ENCODE data around the gene ABCB10. TPM values are rescaled to one million over a fixed set of nuclear protein-coding genes. Genes with fewer than 3 reads are reported as not detected.
"Not testable (repeated sequence)": the region's sequence is repeated elsewhere in the genome, so short reads cannot be mapped to it uniquely, and the experiment has no call there.

The ABCB10 gene
- total and polyA plus RNA-seq, 10 donors = 6.9 to 21.9 (median 15.7) TPM

DNA sequence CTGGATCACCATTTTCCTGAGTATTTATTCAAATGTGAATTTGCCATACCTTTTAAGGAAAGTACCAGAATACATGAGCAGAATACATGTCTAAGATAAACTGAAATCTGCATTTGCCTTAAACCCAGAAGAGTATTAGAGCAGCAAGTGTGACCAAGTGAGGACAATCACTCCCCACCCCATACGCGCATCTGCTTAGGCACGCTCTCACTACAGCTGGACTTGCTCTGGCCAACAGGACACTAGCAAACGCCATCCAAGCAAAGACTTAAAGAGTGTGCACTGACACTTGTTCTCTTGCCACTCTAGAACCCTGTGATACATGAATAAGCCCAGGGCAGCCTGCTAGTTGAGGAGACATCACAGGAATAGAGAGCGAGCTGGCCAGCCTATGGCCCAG, 76.0 kb downstream of the ABCB10 start:
- 76 to 98% (median 92%) methylated on average over 2 to 5 of the region's 5 CpGs for WGBS, 5 donors
- no peak overlapping the region for H3K27ac ChIP-seq
- no peak for DNase-seq
- TF ChIP-seq POLR2AphosphoS5 (IDR thresholded peaks at IDR 0.05) = no peak
- TF ChIP-seq POLR2A (IDR thresholded peaks at IDR 0.05) = no peak
- TF ChIP-seq, protein P1, sequence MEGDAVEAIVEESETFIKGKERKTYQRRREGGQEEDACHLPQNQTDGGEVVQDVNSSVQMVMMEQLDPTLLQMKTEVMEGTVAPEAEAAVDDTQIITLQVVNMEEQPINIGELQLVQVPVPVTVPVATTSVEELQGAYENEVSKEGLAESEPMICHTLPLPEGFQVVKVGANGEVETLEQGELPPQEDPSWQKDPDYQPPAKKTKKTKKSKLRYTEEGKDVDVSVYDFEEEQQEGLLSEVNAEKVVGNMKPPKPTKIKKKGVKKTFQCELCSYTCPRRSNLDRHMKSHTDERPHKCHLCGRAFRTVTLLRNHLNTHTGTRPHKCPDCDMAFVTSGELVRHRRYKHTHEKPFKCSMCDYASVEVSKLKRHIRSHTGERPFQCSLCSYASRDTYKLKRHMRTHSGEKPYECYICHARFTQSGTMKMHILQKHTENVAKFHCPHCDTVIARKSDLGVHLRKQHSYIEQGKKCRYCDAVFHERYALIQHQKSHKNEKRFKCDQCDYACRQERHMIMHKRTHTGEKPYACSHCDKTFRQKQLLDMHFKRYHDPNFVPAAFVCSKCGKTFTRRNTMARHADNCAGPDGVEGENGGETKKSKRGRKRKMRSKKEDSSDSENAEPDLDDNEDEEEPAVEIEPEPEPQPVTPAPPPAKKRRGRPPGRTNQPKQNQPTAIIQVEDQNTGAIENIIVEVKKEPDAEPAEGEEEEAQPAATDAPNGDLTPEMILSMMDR (IDR thresholded peaks at IDR 0.05 in 8 of 11, conservative IDR thresholded peaks at IDR 0.05 in 3 of 11) = no peak
- H3K4me1 ChIP-seq = peaks cover 0 to 44% (median 37%) of the 10 kb centered on the region in 6 donors
- H3K9me3 ChIP-seq = no peaks in the 10 kb centered on the region
- H3K36me3 ChIP-seq = peaks cover 3 to 96% (median 57%) of the 10 kb centered on the region in 6 donors
- intact Hi-C loops (cut with DNase I; ENCODE audit: low total_unique reads) = no loop called here
- no peaks in the 10 kb centered on the region for H3K27me3 ChIP-seq (replicated peaks in 1 of 7)
- H3K4me3 ChIP-seq = no peak overlapping the region

DNA sequence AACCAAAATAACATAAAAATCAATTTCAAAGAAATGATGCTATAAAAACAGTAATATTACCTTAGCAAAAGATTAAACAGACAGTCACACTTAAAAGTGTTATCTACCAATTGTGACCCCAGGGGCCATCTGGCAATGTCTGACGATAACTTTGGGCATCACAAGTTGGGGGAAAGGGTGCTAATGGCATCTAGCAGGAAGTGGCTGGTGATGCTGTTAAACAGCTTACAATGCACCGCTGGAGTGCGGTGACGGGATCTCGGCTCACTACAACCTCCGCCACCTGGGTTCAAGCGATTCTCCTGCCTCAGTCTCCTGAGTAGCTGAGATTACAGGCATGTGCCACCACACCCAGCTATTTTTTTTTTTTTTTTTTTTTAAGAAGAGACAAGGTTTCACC, 78.0 kb downstream of the ABCB10 start:
- H3K27me3 ChIP-seq (replicated peaks in 1 of 7) = no peaks in the 10 kb centered on the region
- intact Hi-C loops (cut with DNase I; ENCODE audit: low total_unique reads) = no loop called here
- peaks cover 0 to 96% (median 56%) of the 10 kb centered on the region in 6 donors for H3K36me3 ChIP-seq
- DNase-seq = no peak
- peaks cover 0 to 44% (median 37%) of the 10 kb centered on the region in 6 donors for H3K4me1 ChIP-seq
- WGBS, 5 donors = 61 to 82% (median 75%) methylated on average over 7 of the region's 7 CpGs
- H3K27ac ChIP-seq = peak overlapping the region; percentile 21 to 75 (median 52)
- TF ChIP-seq POLR2A (IDR thresholded peaks at IDR 0.05) = no peak
- TF ChIP-seq POLR2AphosphoS5 (IDR thresholded peaks at IDR 0.05) = no peak
- TF ChIP-seq, protein P1 (IDR thresholded peaks at IDR 0.05 in 8 of 11, conservative IDR thresholded peaks at IDR 0.05 in 3 of 11) = no peak
- no peaks in the 10 kb centered on the region for H3K9me3 ChIP-seq
- H3K4me3 ChIP-seq = no peak overlapping the region

DNA sequence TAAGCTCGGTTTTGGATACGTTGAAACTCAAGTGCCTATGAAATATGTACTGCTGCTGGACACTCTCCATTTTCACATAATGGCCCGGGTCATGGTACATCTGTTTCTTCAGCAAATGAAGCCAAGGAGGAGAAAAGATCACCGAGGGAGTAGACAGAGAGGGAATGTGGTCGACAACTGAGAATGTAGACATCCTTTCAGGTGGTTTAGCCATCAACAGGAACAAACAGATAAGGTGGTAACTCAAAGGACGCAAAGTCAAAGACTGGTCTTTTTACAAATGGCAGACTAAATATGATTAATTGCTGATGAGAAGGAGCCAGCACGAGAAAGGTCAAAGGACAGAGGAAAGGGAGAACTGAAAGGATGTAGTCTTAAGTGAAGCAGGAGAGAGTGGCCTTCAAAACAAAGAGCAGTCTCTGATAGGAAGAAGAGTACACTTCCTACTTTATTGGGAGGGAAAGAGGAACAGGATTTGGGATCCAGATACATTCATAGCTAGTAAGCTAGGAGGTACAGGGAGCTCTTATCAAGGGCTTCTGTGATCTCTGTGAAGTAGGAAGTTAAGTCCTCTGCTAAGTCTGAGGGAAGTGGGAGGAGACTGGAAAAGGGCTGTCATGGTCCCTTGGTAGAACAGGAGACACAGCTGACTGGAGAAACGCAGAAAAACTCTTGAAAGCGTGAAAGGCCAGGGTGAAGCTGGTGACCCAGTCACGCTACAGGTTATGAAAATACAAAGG, 78.7 kb downstream of the ABCB10 start:
- no peak for DNase-seq
- no peak overlapping the region for H3K4me3 ChIP-seq
- WGBS, 5 donors = 50 to 65% (median 63%) methylated on average over 10 of the region's 10 CpGs
- H3K27ac ChIP-seq = peak overlapping the region; percentile 21 to 75 (median 52)
- TF ChIP-seq POLR2AphosphoS5 (IDR thresholded peaks at IDR 0.05) = peak in 1 of 3 donors; percentile 16
- TF ChIP-seq, protein P1 (IDR thresholded peaks at IDR 0.05 in 8 of 11, conservative IDR thresholded peaks at IDR 0.05 in 3 of 11) = no peak
- no peak for TF ChIP-seq POLR2A (IDR thresholded peaks at IDR 0.05)
- intact Hi-C loops (cut with DNase I; ENCODE audit: low total_unique reads) = loop anchor here (5.0 kb wide), 1 partner anchor 223 kb away; no protein-coding TSS in a partner anchor
- H3K4me1 ChIP-seq = peaks cover 0 to 44% (median 37%) of the 10 kb centered on the region in 6 donors
- no peaks in the 10 kb centered on the region for H3K9me3 ChIP-seq
- H3K36me3 ChIP-seq = peaks cover 0 to 96% (median 56%) of the 10 kb centered on the region in 6 donors
- H3K27me3 ChIP-seq (replicated peaks in 1 of 7) = no peaks in the 10 kb centered on the region

DNA sequence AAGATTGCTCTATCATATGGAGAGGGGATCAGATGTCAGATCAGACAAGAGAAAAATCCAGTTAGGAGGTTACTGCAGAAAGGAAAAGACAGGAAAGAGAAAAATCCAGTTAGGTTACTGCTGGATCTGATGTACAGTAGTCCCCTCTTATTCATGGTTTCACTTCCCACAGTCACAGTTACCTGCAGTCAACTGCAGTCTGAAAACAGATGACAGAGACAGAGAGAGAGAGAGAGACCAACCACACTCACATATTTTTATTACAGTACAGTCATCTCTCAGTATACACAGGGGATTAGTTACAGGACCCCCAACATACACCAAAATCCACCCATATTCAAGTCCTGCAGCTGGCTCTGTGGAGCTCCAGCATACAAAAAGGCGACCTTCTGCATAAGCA, 79.7 kb downstream of the ABCB10 start:
- no peak for DNase-seq
- H3K4me3 ChIP-seq = no peak overlapping the region
- peaks cover 0 to 96% (median 57%) of the 10 kb centered on the region in 6 donors for H3K36me3 ChIP-seq
- no peaks in the 10 kb centered on the region for H3K27me3 ChIP-seq (replicated peaks in 1 of 7)
- H3K27ac ChIP-seq = peak overlapping the region in 5 of 8 donors; percentile 2 to 75 (median 70)
- no peaks in the 10 kb centered on the region for H3K9me3 ChIP-seq
- peaks cover 0 to 44% (median 37%) of the 10 kb centered on the region in 6 donors for H3K4me1 ChIP-seq
- intact Hi-C loops (cut with DNase I; ENCODE audit: low total_unique reads) = loop anchor here (5.0 kb wide), 1 partner anchor 222 kb away; no protein-coding TSS in a partner anchor
- 84 to 91% (median 89%) methylated on average over 1 of the region's 1 CpG for WGBS, 5 donors
- TF ChIP-seq POLR2A (IDR thresholded peaks at IDR 0.05) (no peak), POLR2AphosphoS5 (IDR thresholded peaks at IDR 0.05) (no peak)
- TF ChIP-seq, protein P1 (IDR thresholded peaks at IDR 0.05 in 8 of 11, conservative IDR thresholded peaks at IDR 0.05 in 3 of 11) = no peak

DNA sequence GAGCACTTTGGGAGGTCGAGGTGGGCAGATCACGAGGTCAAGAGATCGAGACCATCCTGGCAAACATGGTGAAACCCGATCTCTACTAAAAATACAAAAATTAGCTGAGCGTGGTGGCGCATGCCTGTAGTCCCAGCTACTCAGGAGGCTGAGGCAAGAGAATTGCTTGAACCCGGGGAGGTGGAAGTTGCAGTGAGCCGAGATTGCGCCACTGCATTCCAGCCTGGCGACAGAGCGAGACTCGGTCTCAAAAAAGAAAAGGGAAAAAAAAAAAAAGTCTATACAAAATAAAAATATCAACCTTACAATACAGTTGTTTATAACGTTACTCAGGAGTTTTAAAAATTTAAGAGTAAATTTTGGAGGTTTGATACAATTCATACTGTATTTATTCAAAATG, 82.6 kb downstream of the ABCB10 start:
- peaks cover 0 to 96% (median 53%) of the 10 kb centered on the region in 6 donors for H3K36me3 ChIP-seq
- not testable (repeated sequence) for H3K4me3 ChIP-seq; H3K27ac ChIP-seq; DNase-seq; H3K9me3 ChIP-seq; H3K27me3 ChIP-seq (replicated peaks in 1 of 7)
- intact Hi-C loops (cut with DNase I; ENCODE audit: low total_unique reads) = loop anchor here (5.0 kb wide), 1 partner anchor 219 kb away; no protein-coding TSS in a partner anchor
- 87 to 93% (median 91%) methylated on average over 13 of the region's 13 CpGs for WGBS, 5 donors
- H3K4me1 ChIP-seq = peaks cover 0 to 27% (median 24%) of the 10 kb centered on the region in 6 donors
